ENCODE data around the gene HMGCLL1.

- no peak for TF ChIP-seq CTCF (IDR thresholded peaks at IDR 0.05)
- TF ChIP-seq POLR2A (IDR thresholded peaks at IDR 0.05; ENCODE audit: low read depth): no peak
These were observed 83.7 kb downstream of the HMGCLL1 start for GRCh38 chr6:55495277-55495676.

Data from esophagus muscularis mucosa (tissue), 3 donors.